D721Med (cell line): ENCODE measurements around the gene ANAPC5.

ENCODE experiments used
- DNase-seq: peaks from one replicate; pipeline ENCODE4 v3.0.0; 2011; ENCODE audit warnings: low spot score; ENCODE audit not compliant: insufficient read length
- FAIRE-seq: peaks from 2 replicates; lab custom pipeline; 2011; peaks lifted over from hg19 to GRCh38; lab: Jason Lieb, UNC
- CTCF ChIP-seq: IDR thresholded peaks from 2 replicates; pipeline ENCODE4 v1.5.1; 2012; ENCODE audit warnings: mild to moderate bottlenecking, control low read depth; ENCODE audit not compliant: insufficient read depth; ENCODE audit errors: missing control alignments

Gene ANAPC5

DNA sequence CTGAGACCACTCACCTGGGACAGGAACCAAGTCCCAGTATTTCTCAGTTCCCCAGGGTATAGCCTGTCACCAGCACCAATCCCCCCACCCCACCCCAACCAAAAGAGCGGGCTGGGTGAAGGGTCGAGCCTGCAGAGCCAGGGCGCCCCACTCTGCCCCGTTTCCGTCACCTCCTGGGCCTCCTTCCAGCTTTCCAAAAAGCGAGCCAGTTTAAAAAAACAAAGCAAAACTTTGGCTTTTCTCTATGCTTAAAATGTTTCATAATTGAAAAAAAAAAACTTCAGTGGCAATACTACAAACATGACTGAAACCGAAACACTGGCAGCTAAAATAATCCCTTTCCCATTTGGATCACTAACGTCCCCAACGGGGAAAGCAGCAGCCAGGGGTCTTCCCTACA lies 63.2 kb downstream of the ANAPC5 start:
- no peak for TF ChIP-seq CTCF

DNA sequence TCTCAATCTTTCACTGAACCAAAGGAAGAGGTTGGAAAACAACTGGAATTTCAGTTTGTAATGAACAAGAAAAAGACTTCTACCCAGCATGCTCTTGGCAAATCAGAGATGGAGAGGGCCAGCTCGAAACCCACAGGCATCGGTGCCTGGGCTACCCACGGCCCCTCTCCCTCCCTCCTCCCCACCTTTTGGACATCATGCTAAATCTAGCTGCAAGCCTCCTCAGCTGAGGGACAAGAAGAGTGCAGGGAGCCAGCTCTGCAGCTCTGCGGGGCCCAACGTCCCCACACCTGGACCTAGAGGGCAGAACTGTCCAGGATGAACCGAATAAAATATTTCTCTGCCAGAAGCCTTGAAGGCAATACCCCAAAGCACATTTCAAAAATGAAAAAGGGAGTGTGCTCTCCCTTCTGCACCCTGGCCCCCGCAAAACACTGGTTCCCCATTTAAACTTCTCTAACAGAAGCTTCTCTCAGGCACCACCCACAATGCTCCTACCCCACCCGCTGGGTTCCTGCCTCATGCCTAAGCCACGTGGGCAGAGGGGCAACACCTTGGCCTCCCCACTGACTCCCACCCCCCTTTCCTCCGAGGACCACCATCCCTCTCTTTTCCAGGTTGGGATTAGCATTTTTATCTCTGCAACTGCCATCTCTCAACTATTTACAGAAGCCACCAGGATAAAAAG lies 63.9 kb downstream of the ANAPC5 start:
- TF ChIP-seq CTCF = no peak
- no peak for DNase-seq
- no peak for FAIRE-seq

More for the DNA sequence above, 63.2 kb downstream of the ANAPC5 start:
- no peak for DNase-seq
- no peak for FAIRE-seq

DNA sequence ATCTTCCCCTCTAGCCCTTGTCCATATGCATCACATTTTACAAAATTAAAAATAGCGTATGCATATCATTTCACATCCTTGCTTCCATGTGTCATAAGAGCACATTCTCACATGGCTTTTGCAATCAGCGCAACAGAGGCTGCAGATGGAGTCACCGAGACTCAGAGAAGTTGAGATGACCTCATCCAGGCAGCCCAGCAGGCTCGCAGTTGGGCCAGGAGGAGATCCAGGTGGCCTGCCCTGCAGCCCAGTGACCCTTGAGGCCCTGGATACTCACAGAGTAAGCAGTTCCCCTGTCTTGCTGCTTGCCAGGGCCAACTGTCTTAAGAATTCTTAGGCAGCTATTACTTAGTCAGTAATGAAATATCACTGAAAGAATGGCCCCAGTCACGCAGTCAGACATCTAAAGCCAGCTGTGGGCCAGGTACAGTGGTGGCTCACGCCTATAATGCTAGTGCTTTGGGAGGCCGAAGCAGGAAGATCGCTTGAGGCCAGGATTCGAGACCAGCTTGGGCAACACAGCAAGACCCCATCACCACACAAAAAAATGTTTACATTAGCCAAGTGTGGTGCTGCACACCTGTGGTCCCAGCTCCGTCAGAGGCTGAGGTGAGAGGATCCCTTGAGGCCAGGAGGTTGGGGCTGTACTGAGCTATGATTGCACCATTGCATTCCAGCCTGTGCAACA lies 64.8 kb downstream of the ANAPC5 start:
- TF ChIP-seq CTCF = no peak
- no peak for DNase-seq
- FAIRE-seq = no peak

DNA sequence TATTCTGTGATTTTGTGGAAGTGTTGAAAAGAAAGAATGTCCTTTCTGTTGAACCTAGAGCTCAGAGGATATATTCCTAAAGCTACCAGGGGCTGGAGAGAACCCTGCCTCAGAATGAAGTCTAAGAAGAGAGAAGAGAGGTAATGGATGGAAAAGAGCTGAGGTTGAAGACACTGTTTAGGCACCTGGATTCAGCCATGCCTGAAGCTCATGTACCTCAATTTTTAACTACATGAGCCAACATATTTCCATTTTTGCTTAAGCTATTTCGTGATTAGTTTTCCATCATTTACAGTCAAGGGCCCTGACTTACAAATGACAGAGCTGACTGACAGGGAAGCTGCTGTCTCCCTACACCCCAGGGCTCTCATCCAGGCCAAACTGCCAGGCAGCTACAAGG lies 66.4 kb downstream of the ANAPC5 start:
- DNase-seq (no peak), FAIRE-seq (no peak)
- TF ChIP-seq CTCF = no peak

DNA sequence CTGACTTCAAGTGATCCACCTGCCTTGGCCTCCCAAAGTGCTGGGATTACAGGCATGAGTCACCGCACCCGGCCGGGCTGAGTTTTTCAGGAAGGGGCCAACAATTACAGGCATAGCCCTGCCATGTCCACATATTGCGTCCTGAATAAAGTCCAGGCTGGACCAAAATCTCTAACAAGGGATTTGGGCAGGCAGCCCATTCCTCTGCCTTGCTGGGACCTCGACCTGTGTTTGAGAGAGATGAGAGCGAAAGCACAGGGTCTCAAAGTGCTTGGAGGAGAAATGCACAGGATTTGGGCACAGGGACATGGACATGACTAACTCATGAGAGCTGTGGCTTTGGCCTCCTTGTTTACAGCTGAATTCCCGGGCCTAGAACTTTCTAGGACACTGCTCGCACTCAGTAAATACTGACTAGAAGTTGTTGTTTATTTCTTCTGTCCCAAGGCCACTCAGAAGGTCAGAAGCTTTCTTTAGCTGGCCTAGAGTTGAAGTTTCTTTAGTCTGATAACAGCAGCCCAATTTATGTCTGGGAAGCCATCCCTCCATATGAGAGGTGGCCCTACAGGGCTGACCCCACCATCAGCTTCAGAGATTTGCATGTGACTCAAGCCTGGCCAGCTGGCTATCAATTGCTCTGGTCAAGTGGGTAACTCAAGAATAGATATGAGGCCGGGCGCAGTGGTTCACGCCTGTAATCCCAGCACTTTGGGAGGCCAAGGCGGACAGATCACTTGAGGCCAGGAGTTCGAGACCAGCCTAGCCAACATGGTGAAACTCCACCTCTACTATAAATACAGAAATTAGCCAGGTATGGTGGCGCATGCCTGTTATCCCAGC lies 67.4 kb downstream of the ANAPC5 start:
- FAIRE-seq (no peak), DNase-seq (no peak)
- TF ChIP-seq CTCF = no peak

GRCh38 chr12:121283841-121284240 lies 68.4 kb downstream of the ANAPC5 start:
- FAIRE-seq = no peak
- DNase-seq = no peak
- no peak for TF ChIP-seq CTCF
